ENCODE measurements around the gene MYO18A. TPM values are rescaled to one million over a fixed set of nuclear protein-coding genes. Genes with fewer than 3 reads are reported as not detected.

The MYO18A gene
- total RNA-seq, 1 experiment from 2014 or later, result 37.2 TPM

GRCh38 chr17:29181226-29181625, 1.0 kb upstream of the MYO18A start:
- no peak for TF ChIP-seq SIN3A (IDR thresholded peaks at IDR 0.05; ENCODE audit: low read depth)
- TF ChIP-seq MAX (IDR thresholded peaks at IDR 0.05), result no peak
- TF ChIP-seq EZH2 (IDR thresholded peaks at IDR 0.05), result no peak
- TF ChIP-seq RAD21 (IDR thresholded peaks at IDR 0.05; ENCODE audit: low read depth), result no peak
- no peak for TF ChIP-seq EGR1 (IDR thresholded peaks at IDR 0.05; ENCODE audit: low read depth)
- no peak for TF ChIP-seq SRF (IDR thresholded peaks at IDR 0.05; ENCODE audit: low read depth)
- no peak for TF ChIP-seq CEBPB (IDR thresholded peaks at IDR 0.05; ENCODE audit: low read depth)
- no peak for TF ChIP-seq FOSL1 (IDR thresholded peaks at IDR 0.05; ENCODE audit: low read depth)
- TF ChIP-seq POLR2AphosphoS5 (IDR thresholded peaks at IDR 0.05; ENCODE audit: low read depth, low read length), result no peak
- TF ChIP-seq ATF3 (IDR thresholded peaks at IDR 0.05), result no peak
- no peak for TF ChIP-seq YY1 (IDR thresholded peaks at IDR 0.05; ENCODE audit: extremely low read depth, insufficient replicate concordance, low read depth, low read length)
- no peak for TF ChIP-seq CTCF (IDR thresholded peaks at IDR 0.05 in 2 of 3, conservative IDR thresholded peaks at IDR 0.05 in 1 of 3; ENCODE audit: borderline replicate concordance in 1 of 3, insufficient read depth in 1 of 3, low read depth in 2 of 3, low read length in 2 of 3)
- no peak for TF ChIP-seq ZNF274 (IDR thresholded peaks at IDR 0.05; ENCODE audit: low read depth, low read length)
- TF ChIP-seq JUND (IDR thresholded peaks at IDR 0.05), result no peak
- TF ChIP-seq SP1 (IDR thresholded peaks at IDR 0.05; ENCODE audit: low read depth), result no peak
- TF ChIP-seq REST (IDR thresholded peaks at IDR 0.05; ENCODE audit: low read depth), result no peak
- no peak for TF ChIP-seq ELF1 (IDR thresholded peaks at IDR 0.05; ENCODE audit: borderline replicate concordance, low read depth)
- no peak for TF ChIP-seq ZFX (IDR thresholded peaks at IDR 0.05)
- CTCF ChIA-PET, result interaction anchor here (0.6 to 3.2 kb wide), 5 partner anchors 12 to 57 kb away, joined by 3 to 35 read pairs (median 8); no protein-coding TSS in a partner anchor
- H2AFZ ChIP-seq (ENCODE audit: low read depth, low read length, poor library complexity, severe bottlenecking), result no peak overlapping the region
- H3K4me3 ChIP-seq (replicated peaks in 1 of 2; ENCODE audit: low read depth in 1 of 2, low read length in 2 of 2), result no peak overlapping the region
- H3K27ac ChIP-seq (ENCODE audit: low read depth, low read length), result peak overlapping the region; percentile 85
- DNase-seq (ENCODE audit: low read depth, low spot score), result no peak
- POLR2A ChIA-PET, result interaction anchor here (1.5 kb wide), 1 partner anchor 13 kb away, joined by 4 read pairs; no protein-coding TSS in a partner anchor
- ATAC-seq, result no peak
- no TSS peak for BruUV-seq (replicated peaks)
- H3K9me3 ChIP-seq (ENCODE audit: control insufficient read depth in 1 of 2, insufficient read depth in 1 of 2, low read depth in 1 of 2, low read length in 2 of 2), result no peaks in the 10 kb centered on the region
- no peaks in the 10 kb centered on the region for H3K27me3 ChIP-seq (ENCODE audit: insufficient read depth, low read length)
- RAD21 ChIA-PET (ENCODE audit: low non-redundant PET in 1 of 2, low total read pairs in 2 of 2, uncharacterized antibody in 2 of 2, unreplicated experiment in 2 of 2), result interaction anchor here in 1 of 2 experiments (1.7 kb wide), 1 partner anchor 29 kb away, joined by 4 read pairs; no protein-coding TSS in a partner anchor
- no peaks in the 10 kb centered on the region for H4K20me1 ChIP-seq (ENCODE audit: insufficient read depth)
- no peaks in the 10 kb centered on the region for H3K36me3 ChIP-seq (ENCODE audit: control insufficient read depth in 1 of 2, insufficient read depth in 2 of 2, low read length in 2 of 2)
- H3K9me2 ChIP-seq (ENCODE audit: insufficient read depth), result no peaks in the 10 kb centered on the region
- intact Hi-C loops (cut with micrococcal nuclease), result no loop called here
- H3K79me2 ChIP-seq (ENCODE audit: insufficient read depth, low read length), result peaks cover 22% of the 10 kb centered on the region
- H3K9ac ChIP-seq (ENCODE audit: low read length), result no peak overlapping the region
- peaks cover 29 to 49% of the 10 kb centered on the region in 2 experiments for H3K4me1 ChIP-seq (ENCODE audit: control insufficient read depth in 1 of 2, insufficient read depth in 2 of 2, low read length in 2 of 2)
- peak overlapping the region; percentile 94 for H3K4me2 ChIP-seq (ENCODE audit: low read length)

Measured in HCT116 (cell line).